Colonic mucosa (tissue), 4 donors: Measurements from ENCODE around the gene RAB4B. TPM values are rescaled to one million over a fixed set of nuclear protein-coding genes. Genes with fewer than 3 reads are reported as not detected.
"Not testable (repeated sequence)": the region's sequence is repeated elsewhere in the genome, so short reads cannot be mapped to it uniquely, and the experiment has no call there.

ENCODE experiments used
- DNase-seq: peaks from one replicate; pipeline ENCODE4 v3.0.0-alpha.2; 2020
- H3K27ac ChIP-seq: fragments of 200-600 bp; one replicate; pipeline ENCODE4 v1.8.0; 2021
- H3K27me3 ChIP-seq: fragments of 200-600 bp; one replicate; pipeline ENCODE4 v1.8.0; 2021
- H3K36me3 ChIP-seq: fragments of 200-600 bp; one replicate; pipeline ENCODE4 v1.8.0; 2021
- H3K4me1 ChIP-seq: fragments of 200-600 bp; one replicate; pipeline ENCODE4 v1.8.0; 2021; ENCODE audit warnings: mild to moderate bottlenecking
- H3K4me3 ChIP-seq: fragments of 200-600 bp; one replicate; pipeline ENCODE4 v1.8.0; 2021
- H3K9ac ChIP-seq, 2 donors: one replicate each; pipeline ENCODE4 v1.7.0; 2013; ENCODE audit warnings: control low read depth in 2 of 2, low read depth in 2 of 2, low read length in 2 of 2
- H3K9me3 ChIP-seq: fragments of 200-600 bp; one replicate; pipeline ENCODE4 v1.8.0; 2021
- CTCF ChIP-seq: fragments of 200-600 bp; IDR thresholded peaks from one replicate; pipeline ENCODE4 v1.8.0; 2022; ENCODE audit warnings: antibody characterized with exemption, mild to moderate bottlenecking
- intact Hi-C: fragments of 100-400 bp; cut with DNase I; formaldehyde crosslinking; loops from one replicate; pipeline ENCODE4 v1.14.1; 2022
- total RNA-seq, 2 donors: library from RNA; stranded (reverse); fragmentation: NEBNext Ultra II Directional in 1 of 2; extraction: Animal tissue kit (Norgen Biotek cat#: 25700) in 1 of 2; gene quantifications; one replicate each; pipeline ENCODE4 v1.2.1, GENCODE V29; 2021
- donor health status: healthy.
- donor health status: DM: no; HTN: no; CAD: no.
- donor health status: DM: no; HTN: no; CAD: no.

The RAB4B gene
- total RNA-seq, 2 donors from 2014 or later, result 42.3 to 53.4 TPM

- no peak for DNase-seq
- no peak for TF ChIP-seq CTCF
Measured at GRCh38 chr19:40762754-40763470, 15.1 kb upstream of the RAB4B start.

GRCh38 chr19:40763526-40763925 lies 14.5 kb upstream of the RAB4B start:
- Histone ChIP-seq H3K27me3 (no peaks in the 10 kb centered on the region), H3K27ac (no peak overlapping the region), H3K9ac (no peak overlapping the region), H3K4me3 (no peak overlapping the region), H3K36me3 (peaks cover 33% of the 10 kb centered on the region), H3K4me1 (no peaks in the 10 kb centered on the region), H3K9me3 (no peaks in the 10 kb centered on the region)
- no peak for DNase-seq
- intact Hi-C loops, result no loop called here
- no peak for TF ChIP-seq CTCF

More at GRCh38 chr19:40762754-40763470, 15.1 kb upstream of the RAB4B start:
- Histone ChIP-seq H3K9me3 (no peaks in the 10 kb centered on the region), H3K9ac (no peak overlapping the region), H3K36me3 (peaks cover 33% of the 10 kb centered on the region), H3K4me3 (no peak overlapping the region), H3K27ac (no peak overlapping the region), H3K27me3 (no peaks in the 10 kb centered on the region), H3K4me1 (no peaks in the 10 kb centered on the region)
- intact Hi-C loops, result no loop called here

GRCh38 chr19:40763963-40764362 lies 14.1 kb upstream of the RAB4B start:
- no peaks in the 10 kb centered on the region for H3K4me1 ChIP-seq
- TF ChIP-seq CTCF, result no peak
- H3K9me3 ChIP-seq, result no peaks in the 10 kb centered on the region
- intact Hi-C loops, result no loop called here
- DNase-seq, result no peak
- H3K9ac ChIP-seq, result no peak overlapping the region
- H3K4me3 ChIP-seq, result no peak overlapping the region
- peaks cover 33% of the 10 kb centered on the region for H3K36me3 ChIP-seq
- H3K27ac ChIP-seq, result no peak overlapping the region
- no peaks in the 10 kb centered on the region for H3K27me3 ChIP-seq

DNA sequence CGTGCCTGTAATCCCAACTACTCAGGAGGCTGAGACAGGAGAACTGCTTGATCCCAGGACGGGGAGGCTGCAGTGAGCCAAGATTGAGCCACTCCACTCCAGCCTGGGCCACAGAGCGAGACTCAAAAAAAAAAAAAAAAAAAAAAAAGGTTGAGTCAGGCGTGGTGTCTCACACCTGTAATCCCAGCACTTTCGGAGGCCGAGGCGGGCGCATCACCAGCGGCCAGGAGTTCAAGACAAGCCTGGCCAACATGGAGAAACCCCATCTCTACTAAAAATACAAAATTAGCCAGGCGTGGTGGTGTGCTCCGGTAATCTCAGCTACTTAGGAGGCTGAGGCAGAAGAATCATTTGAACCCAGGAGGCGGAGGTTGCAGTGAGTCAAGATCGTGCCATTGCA lies 11.7 kb upstream of the RAB4B start:
- H3K4me1 ChIP-seq, H3K9me3 ChIP-seq, DNase-seq, H3K4me3 ChIP-seq, H3K27me3 ChIP-seq, intact Hi-C loops, H3K9ac ChIP-seq, H3K27ac ChIP-seq: not testable (repeated sequence)
- peaks cover 18% of the 10 kb centered on the region for H3K36me3 ChIP-seq

DNA sequence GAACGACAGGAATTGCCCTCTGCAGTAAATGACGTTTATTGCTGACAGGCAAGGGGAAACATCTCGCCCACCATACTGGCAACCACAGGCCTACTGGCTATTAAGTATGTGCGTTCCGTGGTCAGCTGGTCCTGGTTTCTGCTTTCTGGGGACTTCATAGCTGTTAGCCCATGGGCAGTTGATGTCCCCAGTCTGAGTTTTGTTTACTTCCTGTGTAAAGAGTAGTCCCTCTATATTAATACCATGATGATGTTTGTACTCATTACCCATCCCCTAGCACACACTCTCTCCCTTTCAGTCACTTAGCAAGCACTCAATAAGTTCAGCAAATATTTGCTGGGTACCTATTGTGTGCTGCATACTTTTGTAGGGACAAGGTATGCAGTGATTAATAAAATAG lies 9.2 kb upstream of the RAB4B start:
- TF ChIP-seq CTCF, result no peak
- Histone ChIP-seq H3K4me1 (no peaks in the 10 kb centered on the region), H3K36me3 (peaks cover under 1% of the 10 kb centered on the region), H3K9me3 (no peaks in the 10 kb centered on the region), H3K4me3 (no peak overlapping the region), H3K27me3 (no peaks in the 10 kb centered on the region), H3K9ac (no peak overlapping the region), H3K27ac (no peak overlapping the region)
- intact Hi-C loops, result no loop called here
- no peak for DNase-seq

DNA sequence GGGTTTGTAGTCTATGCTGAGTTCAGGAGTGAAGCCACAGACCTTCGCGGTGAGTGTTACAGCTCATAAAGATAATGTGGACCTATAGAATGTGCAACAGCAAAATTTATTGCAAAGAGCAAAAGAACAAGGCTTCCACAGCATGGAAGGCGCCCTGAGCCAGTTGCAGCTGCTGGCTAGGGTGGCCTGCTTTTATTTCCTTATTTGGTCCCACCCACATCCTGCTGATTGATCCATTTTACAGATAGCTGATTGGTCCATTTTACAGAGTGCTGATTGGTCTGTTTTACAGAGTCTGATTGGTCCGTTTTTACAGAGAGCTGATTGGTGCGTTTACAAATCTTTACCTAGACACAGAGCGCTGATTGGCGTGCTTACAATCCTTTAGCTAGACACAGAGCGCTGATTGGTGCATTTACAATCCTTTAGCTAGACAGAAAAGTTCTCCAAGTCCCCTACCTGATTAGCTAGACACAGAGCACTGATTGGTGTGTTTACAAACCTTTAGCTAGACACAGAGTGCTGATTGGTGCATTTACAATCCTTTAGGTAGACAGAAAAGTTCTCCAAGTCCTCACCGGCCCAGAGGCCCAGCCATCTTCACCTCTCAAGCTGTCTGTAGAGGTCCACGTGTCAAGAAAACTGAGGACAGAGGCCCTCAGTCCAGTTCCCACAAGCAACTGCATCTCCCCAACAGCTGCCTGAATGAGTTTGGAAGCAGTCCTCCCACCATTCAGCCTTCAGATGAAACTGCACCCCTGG lies 6.8 kb upstream of the RAB4B start:
- H3K9ac ChIP-seq, DNase-seq, intact Hi-C loops: not testable (repeated sequence)

More for the DNA sequence above, 6.8 kb upstream of the RAB4B start:
- H3K27ac ChIP-seq, H3K4me3 ChIP-seq, H3K27me3 ChIP-seq, H3K4me1 ChIP-seq, H3K36me3 ChIP-seq, H3K9me3 ChIP-seq: not testable (repeated sequence)
